ENCODE data around the gene STX10.
"Not testable (repeated sequence)": the region's sequence is repeated elsewhere in the genome, so short reads cannot be mapped to it uniquely, and the experiment has no call there.

The STX10 gene

GRCh38 chr19:13164343-13165161, 14.4 kb upstream of the STX10 start:
- DNase-seq = peak; percentile 45 to 52

GRCh38 chr19:13163609-13164342, 13.6 kb upstream of the STX10 start:
- peak; percentile 51 to 56 for DNase-seq

GRCh38 chr19:13162724-13163608, 12.8 kb upstream of the STX10 start:
- peak; percentile 85 to 95 for DNase-seq

- no peak for DNase-seq
Observed at GRCh38 chr19:13160557-13160956, 10.4 kb upstream of the STX10 start.

GRCh38 chr19:13159713-13160112, 9.5 kb upstream of the STX10 start:
- no peak for DNase-seq

GRCh38 chr19:13155472-13156359, 5.5 kb upstream of the STX10 start:
- DNase-seq = peak; percentile 59 to 75

GRCh38 chr19:13154911-13155471, 4.8 kb upstream of the STX10 start:
- peak; percentile 82 to 85 for DNase-seq

- DNase-seq = peak; percentile 68 to 81
Observed at GRCh38 chr19:13154241-13154778, 4.1 kb upstream of the STX10 start.

- peak; percentile 35 to 36 for DNase-seq
Observed at GRCh38 chr19:13153569-13154240, 3.5 kb upstream of the STX10 start.

- DNase-seq = peak; percentile 96 to 97
Observed at GRCh38 chr19:13152974-13153568, 2.9 kb upstream of the STX10 start.

GRCh38 chr19:13152356-13152973, 2.3 kb upstream of the STX10 start:
- no peak for DNase-seq

- DNase-seq = peak; percentile 96
Observed at GRCh38 chr19:13151605-13152355, 1.6 kb upstream of the STX10 start.

GRCh38 chr19:13150931-13151604, 893 bp upstream of the STX10 start:
- peak in 1 of 2 donors; percentile 39 for DNase-seq

- peak; percentile 40 to 58 for DNase-seq
Observed at GRCh38 chr19:13149628-13150186, 468 bp downstream of the STX10 start.

GRCh38 chr19:13149173-13149627, 975 bp downstream of the STX10 start:
- DNase-seq = not testable (repeated sequence)

- DNase-seq = no peak
Observed at GRCh38 chr19:13146763-13147563, 3.2 kb downstream of the STX10 start.
